SK-N-SH (cell line): ENCODE results near the gene FAM3C.

Source experiments
- CHD2 ChIP-seq: fragments of 150-350 bp; IDR thresholded peaks from 2 replicates; pipeline ENCODE4 v1.6.1; 2018; ENCODE audit warnings: low read length; ENCODE audit not compliant: partially characterized antibody
- EZH2phosphoT487 ChIP-seq: fragments of 200-600 bp; sonication (generic); IDR thresholded peaks from 2 replicates; pipeline ENCODE4 v1.6.1; 2017; ENCODE audit warnings: low read depth, mixed run types, mild to moderate bottlenecking, antibody characterized with exemption, moderate library complexity, borderline replicate concordance
- FOXM1 ChIP-seq: IDR thresholded peaks from 2 replicates; pipeline ENCODE4 v1.4.0; 2012; ENCODE audit warnings: low read depth, mild to moderate bottlenecking
- GABPA ChIP-seq: IDR thresholded peaks from 2 replicates; pipeline ENCODE4 v1.4.0; 2012; ENCODE audit warnings: low read depth, mild to moderate bottlenecking
- IRF3 ChIP-seq: fragments of 150-350 bp; IDR thresholded peaks from 2 replicates; pipeline ENCODE4 v1.6.1; 2016; ENCODE audit warnings: mild to moderate bottlenecking, low read depth, low read length
- MEF2A ChIP-seq: IDR thresholded peaks from 2 replicates; pipeline ENCODE4 v1.4.0; 2012; ENCODE audit warnings: low read depth, borderline replicate concordance
- NRF1 ChIP-seq: IDR thresholded peaks from 2 replicates; pipeline ENCODE4 v1.6.1; 2012; ENCODE audit warnings: low read depth, mild to moderate bottlenecking, low read length
- POLR2AphosphoS5 ChIP-seq: IDR thresholded peaks from 2 replicates; pipeline ENCODE4 v1.6.1; 2012; ENCODE audit warnings: low read depth, low read length
- REST ChIP-seq: IDR thresholded peaks from 2 replicates; pipeline ENCODE4 v1.6.1; 2012; ENCODE audit warnings: mild to moderate bottlenecking, low read depth, low read length, moderate library complexity
- RXRA ChIP-seq: IDR thresholded peaks from 2 replicates; pipeline ENCODE4 v1.4.0; 2012; ENCODE audit warnings: low read depth, mild to moderate bottlenecking, borderline replicate concordance
- SMC3 ChIP-seq: IDR thresholded peaks from 2 replicates; pipeline ENCODE4 v1.6.1; 2012; ENCODE audit warnings: low read depth, low read length, improper control_type of control experiment
- TF ChIP-seq, protein P1 (sequence below): fragments of 200-600 bp; sonication (generic); IDR thresholded peaks from 2 replicates; pipeline ENCODE4 v1.6.1; 2017; ENCODE audit warnings: antibody characterized with exemption, mild to moderate bottlenecking, moderate library complexity
- TF ChIP-seq, protein P2 (sequence below): IDR thresholded peaks from 2 replicates; pipeline ENCODE4 v1.4.0; 2012; ENCODE audit warnings: low read depth, borderline replicate concordance

GRCh38 chr7:121322460-121322859, 73.6 kb downstream of the FAM3C start:
- TF ChIP-seq FOXM1 (no peak), EZH2phosphoT487 (no peak), MEF2A (no peak), NRF1 (no peak), REST (no peak), GABPA (no peak), SMC3 (no peak), POLR2AphosphoS5 (no peak), RXRA (no peak), IRF3 (no peak), CHD2 (no peak)
- TF ChIP-seq, protein P1, sequence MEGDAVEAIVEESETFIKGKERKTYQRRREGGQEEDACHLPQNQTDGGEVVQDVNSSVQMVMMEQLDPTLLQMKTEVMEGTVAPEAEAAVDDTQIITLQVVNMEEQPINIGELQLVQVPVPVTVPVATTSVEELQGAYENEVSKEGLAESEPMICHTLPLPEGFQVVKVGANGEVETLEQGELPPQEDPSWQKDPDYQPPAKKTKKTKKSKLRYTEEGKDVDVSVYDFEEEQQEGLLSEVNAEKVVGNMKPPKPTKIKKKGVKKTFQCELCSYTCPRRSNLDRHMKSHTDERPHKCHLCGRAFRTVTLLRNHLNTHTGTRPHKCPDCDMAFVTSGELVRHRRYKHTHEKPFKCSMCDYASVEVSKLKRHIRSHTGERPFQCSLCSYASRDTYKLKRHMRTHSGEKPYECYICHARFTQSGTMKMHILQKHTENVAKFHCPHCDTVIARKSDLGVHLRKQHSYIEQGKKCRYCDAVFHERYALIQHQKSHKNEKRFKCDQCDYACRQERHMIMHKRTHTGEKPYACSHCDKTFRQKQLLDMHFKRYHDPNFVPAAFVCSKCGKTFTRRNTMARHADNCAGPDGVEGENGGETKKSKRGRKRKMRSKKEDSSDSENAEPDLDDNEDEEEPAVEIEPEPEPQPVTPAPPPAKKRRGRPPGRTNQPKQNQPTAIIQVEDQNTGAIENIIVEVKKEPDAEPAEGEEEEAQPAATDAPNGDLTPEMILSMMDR, result no peak
- TF ChIP-seq, protein P2, sequence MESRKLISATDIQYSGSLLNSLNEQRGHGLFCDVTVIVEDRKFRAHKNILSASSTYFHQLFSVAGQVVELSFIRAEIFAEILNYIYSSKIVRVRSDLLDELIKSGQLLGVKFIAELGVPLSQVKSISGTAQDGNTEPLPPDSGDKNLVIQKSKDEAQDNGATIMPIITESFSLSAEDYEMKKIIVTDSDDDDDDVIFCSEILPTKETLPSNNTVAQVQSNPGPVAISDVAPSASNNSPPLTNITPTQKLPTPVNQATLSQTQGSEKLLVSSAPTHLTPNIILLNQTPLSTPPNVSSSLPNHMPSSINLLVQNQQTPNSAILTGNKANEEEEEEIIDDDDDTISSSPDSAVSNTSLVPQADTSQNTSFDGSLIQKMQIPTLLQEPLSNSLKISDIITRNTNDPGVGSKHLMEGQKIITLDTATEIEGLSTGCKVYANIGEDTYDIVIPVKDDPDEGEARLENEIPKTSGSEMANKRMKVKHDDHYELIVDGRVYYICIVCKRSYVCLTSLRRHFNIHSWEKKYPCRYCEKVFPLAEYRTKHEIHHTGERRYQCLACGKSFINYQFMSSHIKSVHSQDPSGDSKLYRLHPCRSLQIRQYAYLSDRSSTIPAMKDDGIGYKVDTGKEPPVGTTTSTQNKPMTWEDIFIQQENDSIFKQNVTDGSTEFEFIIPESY, result no peak
